Measurements from ENCODE around the gene PRDM2. TPM values are rescaled to one million over a fixed set of nuclear protein-coding genes. Genes with fewer than 3 reads are reported as not detected.

PRDM2 gene
- total RNA-seq, 2 experiments from 2014 or later = 136 to 140 TPM

- ChIA-PET POLR2A (no interaction called here), CTCF (no interaction called here)
- H3K4me3 Mint-ChIP-seq = no peak overlapping the region
- no peak overlapping the region for H3K27ac Mint-ChIP-seq
- peaks cover 4% of the 10 kb centered on the region for H3K4me1 ChIP-seq (ENCODE audit: insufficient read depth, low read length)
- H3K27me3 Mint-ChIP-seq = no peaks in the 10 kb centered on the region
- DNase-seq = no peak
- no peaks in the 10 kb centered on the region for H3K9me3 Mint-ChIP-seq
- peaks cover 21% of the 10 kb centered on the region for H3K36me3 Mint-ChIP-seq (ENCODE audit: low read depth)
- intact Hi-C loops (cut with DNase I, micrococcal nuclease) = no loop called here
- no peaks in the 10 kb centered on the region for H3K4me1 Mint-ChIP-seq (ENCODE audit: low read depth)
- H3K4me3 ChIP-seq (ENCODE audit: low read length) = no peak overlapping the region
- H3K36me3 ChIP-seq (ENCODE audit: insufficient read depth, low read length) = peaks cover 9% of the 10 kb centered on the region
- ATAC-seq (ENCODE audit: poor library complexity) = no peak
- H3K27ac ChIP-seq (ENCODE audit: low read depth in 1 of 2, low read length in 2 of 2) = no peak overlapping the region
- no peaks in the 10 kb centered on the region for H3K27me3 ChIP-seq (ENCODE audit: control insufficient read depth in 1 of 2, insufficient read depth in 2 of 2, low read length in 2 of 2)
- H3K9me3 ChIP-seq (ENCODE audit: control insufficient read depth in 1 of 2, insufficient read depth in 1 of 2, low read length in 2 of 2) = no peaks in the 10 kb centered on the region
- no peak for TF ChIP-seq CTCF (IDR thresholded peaks at IDR 0.05)
These were observed 123.9 kb downstream of the PRDM2 start for GRCh38 chr1:13823936-13824335.

GRCh38 chr1:13824626-13825025 is 124.6 kb downstream of the PRDM2 start:
- Mint-ChIP-seq H3K9me3 (no peaks in the 10 kb centered on the region), H3K4me1 (ENCODE audit: low read depth) (no peaks in the 10 kb centered on the region), H3K27ac (no peak overlapping the region), H3K4me3 (no peak overlapping the region), H3K36me3 (ENCODE audit: low read depth) (peaks cover 19% of the 10 kb centered on the region), H3K27me3 (peaks cover under 1% of the 10 kb centered on the region)
- no peak for TF ChIP-seq CTCF (IDR thresholded peaks at IDR 0.05)
- H3K4me1 ChIP-seq (ENCODE audit: insufficient read depth, low read length) = peaks cover 7% of the 10 kb centered on the region
- POLR2A ChIA-PET = no interaction called here
- intact Hi-C loops (cut with DNase I, micrococcal nuclease) = no loop called here
- H3K36me3 ChIP-seq (ENCODE audit: insufficient read depth, low read length) = peaks cover 9% of the 10 kb centered on the region
- H3K27ac ChIP-seq (ENCODE audit: low read depth in 1 of 2, low read length in 2 of 2) = no peak overlapping the region
- ATAC-seq (ENCODE audit: poor library complexity) (no peak), DNase-seq (no peak)
- no peaks in the 10 kb centered on the region for H3K9me3 ChIP-seq (ENCODE audit: control insufficient read depth in 1 of 2, insufficient read depth in 1 of 2, low read length in 2 of 2)
- CTCF ChIA-PET = no interaction called here
- no peak overlapping the region for H3K4me3 ChIP-seq (ENCODE audit: low read length)
- peaks cover 0 to 3% of the 10 kb centered on the region in 2 experiments for H3K27me3 ChIP-seq (ENCODE audit: control insufficient read depth in 1 of 2, insufficient read depth in 2 of 2, low read length in 2 of 2)

GRCh38 chr1:13825033-13825432 is 125.0 kb downstream of the PRDM2 start:
- H3K9me3 Mint-ChIP-seq = no peaks in the 10 kb centered on the region
- no peak overlapping the region for H3K4me3 Mint-ChIP-seq
- peaks cover 0 to 3% of the 10 kb centered on the region in 2 experiments for H3K27me3 ChIP-seq (ENCODE audit: control insufficient read depth in 1 of 2, insufficient read depth in 2 of 2, low read length in 2 of 2)
- peaks cover 7% of the 10 kb centered on the region for H3K4me1 ChIP-seq (ENCODE audit: insufficient read depth, low read length)
- no peaks in the 10 kb centered on the region for H3K9me3 ChIP-seq (ENCODE audit: control insufficient read depth in 1 of 2, insufficient read depth in 1 of 2, low read length in 2 of 2)
- H3K4me3 ChIP-seq (ENCODE audit: low read length) = no peak overlapping the region
- peaks cover 9% of the 10 kb centered on the region for H3K36me3 ChIP-seq (ENCODE audit: insufficient read depth, low read length)
- H3K27ac ChIP-seq (ENCODE audit: low read depth in 1 of 2, low read length in 2 of 2) = no peak overlapping the region
- H3K36me3 Mint-ChIP-seq (ENCODE audit: low read depth) = peaks cover 19% of the 10 kb centered on the region
- no peaks in the 10 kb centered on the region for H3K4me1 Mint-ChIP-seq (ENCODE audit: low read depth)
- TF ChIP-seq CTCF (IDR thresholded peaks at IDR 0.05) = no peak
- ChIA-PET POLR2A (no interaction called here), CTCF (no interaction called here)
- H3K27ac Mint-ChIP-seq = no peak overlapping the region
- DNase-seq (no peak), ATAC-seq (ENCODE audit: poor library complexity) (no peak)
- intact Hi-C loops (cut with DNase I, micrococcal nuclease) = no loop called here
- peaks cover 5% of the 10 kb centered on the region for H3K27me3 Mint-ChIP-seq
